Lower lobe of right lung (tissue), 2 donors: ENCODE results near the gene OSCAR. TPM values are rescaled to one million over a fixed set of nuclear protein-coding genes. Genes with fewer than 3 reads are reported as not detected.
A peak's percentile ranks its signal among the peaks of the same experiment; 100 is the strongest.

ENCODE experiments used
- ATAC-seq, 2 donors: fragments of 200-7000 bp; cut with Tn5 transposase; one replicate each; pipeline ENCODE4 v1.9.1; 2020 to 2022; ENCODE audit warnings: mild to moderate bottlenecking in 2 of 2, moderate library complexity in 2 of 2
- DNase-seq: peaks from one replicate; pipeline ENCODE4 v3.0.0-alpha.2; 2020
- H3K27ac ChIP-seq: fragments of 200-600 bp; one replicate; pipeline ENCODE4 v1.8.0; 2022
- H3K27me3 ChIP-seq: fragments of 200-600 bp; one replicate; pipeline ENCODE4 v1.8.0; 2022; ENCODE audit warnings: low read depth
- H3K36me3 ChIP-seq: fragments of 200-600 bp; one replicate; pipeline ENCODE4 v1.8.0; 2022; ENCODE audit warnings: mild to moderate bottlenecking
- H3K4me1 ChIP-seq: fragments of 200-600 bp; one replicate; pipeline ENCODE4 v1.8.0; 2022
- H3K4me3 ChIP-seq: fragments of 200-600 bp; one replicate; pipeline ENCODE4 v1.8.0; 2022; ENCODE audit warnings: mild to moderate bottlenecking
- H3K9me3 ChIP-seq: fragments of 200-600 bp; one replicate; pipeline ENCODE4 v1.8.0; 2022
- intact Hi-C: fragments of 100-400 bp; cut with DNase I; formaldehyde crosslinking; loops from one replicate; pipeline ENCODE4 v1.11.0; 2022
- total RNA-seq: library from RNA; stranded (reverse); fragmentation: NEBNext Ultra II Directional; extraction: Animal tissue kit (Norgen Biotek cat#: 25700); gene quantifications from one replicate; pipeline ENCODE4 v1.2.1, GENCODE V29; 2021
- TF ChIP-seq, protein P1 (sequence below): fragments of 200-600 bp; IDR thresholded peaks from one replicate; pipeline ENCODE4 v1.8.0; 2022; ENCODE audit warnings: antibody characterized with exemption, mild to moderate bottlenecking
- donor health status: DM: no; HTN: yes; CAD: no; lungs with severe emphysema.

The OSCAR gene
- total RNA-seq, 1 donor from 2014 or later: 77.8 TPM

DNA sequence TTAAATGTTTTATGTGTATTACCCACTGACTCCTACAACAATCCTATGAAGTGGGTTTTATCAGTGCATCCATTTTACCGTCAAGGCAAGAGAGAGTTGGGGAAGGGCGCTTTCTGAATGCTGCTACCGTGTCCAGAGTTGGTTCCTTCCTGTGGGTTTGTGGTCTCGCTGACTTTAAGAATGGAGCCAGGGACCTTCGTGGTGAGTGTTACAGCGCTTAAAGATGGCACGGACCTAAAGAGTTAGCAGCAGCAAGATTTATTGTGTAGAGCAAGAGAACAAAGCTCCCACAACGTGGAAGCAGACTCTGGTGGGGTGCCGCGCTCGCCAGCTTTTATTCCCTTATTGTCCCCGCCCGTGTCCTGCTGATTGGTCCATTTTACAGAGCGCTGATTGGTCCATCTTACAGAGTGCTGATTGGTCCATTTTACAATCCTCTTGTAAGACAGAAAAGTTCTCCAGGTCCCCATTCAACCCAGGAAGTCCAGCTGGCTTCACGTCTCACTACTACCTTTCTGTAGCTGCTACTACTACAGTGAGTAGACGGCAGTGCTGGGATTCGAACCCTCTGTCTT is 6.1 kb downstream of the OSCAR start:
- Histone ChIP-seq H3K9me3 (no peaks in the 10 kb centered on the region), H3K27me3 (peaks cover 29% of the 10 kb centered on the region), H3K36me3 (no peaks in the 10 kb centered on the region), H3K27ac (no peak overlapping the region), H3K4me1 (peaks cover 6% of the 10 kb centered on the region), H3K4me3 (no peak overlapping the region)
- intact Hi-C loops: no loop called here
- ATAC-seq (no peak), DNase-seq (no peak)
- TF ChIP-seq, protein P1, sequence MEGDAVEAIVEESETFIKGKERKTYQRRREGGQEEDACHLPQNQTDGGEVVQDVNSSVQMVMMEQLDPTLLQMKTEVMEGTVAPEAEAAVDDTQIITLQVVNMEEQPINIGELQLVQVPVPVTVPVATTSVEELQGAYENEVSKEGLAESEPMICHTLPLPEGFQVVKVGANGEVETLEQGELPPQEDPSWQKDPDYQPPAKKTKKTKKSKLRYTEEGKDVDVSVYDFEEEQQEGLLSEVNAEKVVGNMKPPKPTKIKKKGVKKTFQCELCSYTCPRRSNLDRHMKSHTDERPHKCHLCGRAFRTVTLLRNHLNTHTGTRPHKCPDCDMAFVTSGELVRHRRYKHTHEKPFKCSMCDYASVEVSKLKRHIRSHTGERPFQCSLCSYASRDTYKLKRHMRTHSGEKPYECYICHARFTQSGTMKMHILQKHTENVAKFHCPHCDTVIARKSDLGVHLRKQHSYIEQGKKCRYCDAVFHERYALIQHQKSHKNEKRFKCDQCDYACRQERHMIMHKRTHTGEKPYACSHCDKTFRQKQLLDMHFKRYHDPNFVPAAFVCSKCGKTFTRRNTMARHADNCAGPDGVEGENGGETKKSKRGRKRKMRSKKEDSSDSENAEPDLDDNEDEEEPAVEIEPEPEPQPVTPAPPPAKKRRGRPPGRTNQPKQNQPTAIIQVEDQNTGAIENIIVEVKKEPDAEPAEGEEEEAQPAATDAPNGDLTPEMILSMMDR: no peak

DNA sequence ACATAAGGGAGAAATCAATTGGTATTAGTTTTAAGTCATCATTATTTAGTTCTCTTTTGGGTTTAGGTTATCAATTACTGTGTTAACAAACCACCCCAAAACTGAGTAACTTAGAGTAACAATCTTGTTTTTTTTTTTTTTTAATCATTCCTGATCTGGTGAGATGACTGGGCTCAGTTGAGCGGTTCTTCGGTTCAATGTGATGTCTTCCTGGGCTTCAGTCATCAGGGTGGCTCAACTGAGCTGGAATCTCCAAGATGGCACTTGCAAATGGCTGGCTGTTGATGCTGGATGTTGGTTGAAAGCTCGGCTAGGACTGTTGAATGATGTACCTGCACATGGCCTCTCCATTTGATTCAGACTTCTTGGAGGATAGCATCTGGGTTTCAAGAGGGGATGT is 16.2 kb downstream of the OSCAR start:
- TF ChIP-seq, protein P1: no peak
- no peak for ATAC-seq

DNA sequence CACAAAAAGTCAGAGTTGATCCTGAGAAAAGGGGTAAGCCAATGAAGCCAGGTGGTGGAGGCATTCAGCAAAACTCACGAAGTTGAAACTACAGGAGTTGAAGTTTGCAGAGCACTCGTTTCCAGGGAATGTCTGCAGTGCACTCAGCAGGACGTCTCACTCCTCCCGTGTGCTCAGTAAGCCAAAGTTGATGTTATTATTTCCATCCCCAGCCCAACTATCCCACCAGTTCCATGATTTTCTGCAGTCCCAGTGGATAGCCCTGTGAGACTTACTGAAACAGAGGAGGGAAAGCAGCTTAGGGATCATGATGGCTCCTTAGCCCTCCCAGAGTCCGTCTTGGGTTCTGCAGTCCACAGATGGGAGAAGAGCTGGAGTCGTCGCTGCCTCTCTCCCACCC is 19.6 kb downstream of the OSCAR start, which contains the start of gene TARM1:
TSS of gene TARM1 (minus strand) at position 334 of the 400 bp plus-strand sequence. CDS start at position 309, 25 bp downstream.
- DNase-seq (no peak), ATAC-seq (no peak)
- intact Hi-C loops: no loop called here

More for the DNA sequence above, 16.2 kb downstream of the OSCAR start:
- intact Hi-C loops: no loop called here
- Histone ChIP-seq H3K9me3 (peaks cover 9% of the 10 kb centered on the region), H3K4me1 (no peaks in the 10 kb centered on the region), H3K36me3 (no peaks in the 10 kb centered on the region), H3K27ac (no peak overlapping the region), H3K4me3 (no peak overlapping the region), H3K27me3 (peaks cover 9% of the 10 kb centered on the region)
- no peak for DNase-seq

DNA sequence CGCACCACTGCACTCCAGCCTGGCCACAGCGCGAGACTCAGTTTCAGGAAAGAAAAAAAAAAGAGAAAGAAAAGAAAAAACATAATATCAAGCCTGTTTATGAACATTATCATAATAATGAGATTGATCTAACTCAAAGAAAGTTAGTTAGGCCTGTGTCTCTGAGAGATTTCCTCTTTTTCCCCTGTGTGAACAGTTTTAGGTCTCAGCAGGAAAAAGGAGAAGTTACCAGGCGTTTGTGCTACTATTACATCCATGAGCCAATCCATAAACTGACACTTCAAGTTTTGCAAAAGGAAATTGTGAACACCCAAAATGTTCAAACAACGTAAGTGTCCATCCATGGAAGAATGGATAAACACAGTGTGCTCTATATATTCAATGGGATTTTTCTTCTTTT is 23.3 kb downstream of the OSCAR start:
- no peak for DNase-seq
- peaks cover 9% of the 10 kb centered on the region for H3K9me3 ChIP-seq
- H3K27ac ChIP-seq: no peak overlapping the region
- intact Hi-C loops: no loop called here
- no peaks in the 10 kb centered on the region for H3K4me1 ChIP-seq
- TF ChIP-seq, protein P1: no peak
- H3K36me3 ChIP-seq: no peaks in the 10 kb centered on the region
- no peak overlapping the region for H3K4me3 ChIP-seq
- peaks cover 3% of the 10 kb centered on the region for H3K27me3 ChIP-seq
- peak in 1 of 2 donors; percentile 52 for ATAC-seq

More for the DNA sequence above, 19.6 kb downstream of the OSCAR start, which contains the start of gene TARM1:
- Histone ChIP-seq H3K27me3 (peaks cover 3% of the 10 kb centered on the region), H3K4me3 (no peak within 1 kb of the TSS), H3K9me3 (peaks cover 9% of the 10 kb centered on the region), H3K36me3 (no peaks in the 10 kb centered on the region), H3K27ac (no peak within 1 kb of the TSS), H3K4me1 (no peaks in the 10 kb centered on the region)
- TF ChIP-seq, protein P1: no peak

DNA sequence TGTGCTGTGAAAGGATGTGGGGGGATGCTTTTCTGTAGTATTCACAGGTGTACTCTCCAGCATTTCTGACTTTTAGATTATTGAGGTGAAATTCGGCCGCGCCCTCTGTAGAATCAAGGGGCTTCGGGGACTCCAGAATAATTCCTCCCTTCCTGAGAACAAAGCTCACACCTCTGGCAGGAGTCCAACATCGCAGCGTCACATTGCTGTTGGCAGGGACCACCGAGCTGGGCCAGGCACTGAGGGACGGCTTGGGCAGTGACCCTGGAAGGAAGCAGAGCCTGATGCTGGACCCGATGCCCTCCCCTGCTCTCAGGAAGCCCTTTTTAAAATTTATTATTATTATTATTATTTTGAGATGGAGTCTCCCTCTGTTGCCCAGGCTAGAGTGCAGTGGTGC is 25.8 kb downstream of the OSCAR start:
- intact Hi-C loops: no loop called here
- H3K27me3 ChIP-seq: no peaks in the 10 kb centered on the region
- no peaks in the 10 kb centered on the region for H3K4me1 ChIP-seq
- H3K4me3 ChIP-seq: no peak overlapping the region
- TF ChIP-seq, protein P1: no peak
- no peaks in the 10 kb centered on the region for H3K9me3 ChIP-seq
- ATAC-seq (no peak), DNase-seq (no peak)
- no peak overlapping the region for H3K27ac ChIP-seq
- no peaks in the 10 kb centered on the region for H3K36me3 ChIP-seq
